K562 (cell line): ENCODE data around the gene SLC6A4.

Experiments
- ATF1 ChIP-seq, 2 experiments: fragments of 450-650 bp in 1 of 2; IDR thresholded peaks; 2 replicates each; pipeline ENCODE4 v1.6.1; 2016; ENCODE audit warnings: missing compliant biosample characterization in 1 of 2, missing genetic modification characterization in 1 of 2
- CHD1 ChIP-seq: fragments of 200-600 bp; sonication (generic); IDR thresholded peaks from one replicate; pipeline ENCODE4 v1.6.1; 2012; ENCODE audit warnings: mild to moderate bottlenecking, moderate library complexity, low read length, inconsistent platforms
- CTCF ChIP-seq, 3 experiments: IDR thresholded peaks in 2 of 3; conservative IDR thresholded peaks in 1 of 3; 2 replicates each; pipeline ENCODE4 v1.5.1; 2011 to 2012; ENCODE audit warnings: low read length in 3 of 3, mild to moderate bottlenecking in 3 of 3, control low read depth in 2 of 3, improper control_type of control experiment in 1 of 3, inconsistent platforms in 1 of 3, low read depth in 1 of 3, mixed read lengths in 1 of 3, moderate library complexity in 1 of 3; ENCODE audit not compliant: insufficient read depth in 2 of 3
- FOXA1 ChIP-seq: fragments of 450-650 bp; IDR thresholded peaks from 2 replicates; pipeline ENCODE4 v1.6.1; 2016; ENCODE audit warnings: mild to moderate bottlenecking, borderline replicate concordance
- GATAD2A ChIP-seq: fragments of 450-650 bp; IDR thresholded peaks from 2 replicates; pipeline ENCODE4 v1.6.1; 2017
- NBN ChIP-seq: fragments of 450-650 bp; IDR thresholded peaks from 2 replicates; pipeline ENCODE4 v1.6.1; 2016; ENCODE audit warnings: low read depth, mild to moderate bottlenecking
- POLR2A ChIP-seq: fragments of 450-650 bp; conservative IDR thresholded peaks from 2 replicates; pipeline ENCODE4 v1.6.1; 2016
- RAD21 ChIP-seq, 2 experiments: fragments of 250-450 bp in 1 of 2; fragments of 450-650 bp in 1 of 2; sonication (Bioruptor Pico) in 1 of 2; formaldehyde crosslinking in 1 of 2; IDR thresholded peaks in 1 of 2; conservative IDR thresholded peaks in 1 of 2; 2 replicates each; pipeline versions ENCODE4 v1.4.0 to v1.8.0; 2020 to 2022; ENCODE audit warnings: mild to moderate bottlenecking in 2 of 2, moderate library complexity in 1 of 2
- REST ChIP-seq, 2 experiments: fragments of 450-650 bp; formaldehyde crosslinking in 1 of 2; IDR thresholded peaks; 2 replicates each; pipeline versions ENCODE4 v1.4.0 to v1.6.1; 2014 to 2020; ENCODE audit warnings: mild to moderate bottlenecking in 2 of 2, borderline replicate concordance in 1 of 2, low read depth in 1 of 2
- SIN3A ChIP-seq, 2 experiments: fragments of 150-350 bp in 1 of 2; IDR thresholded peaks; 2 replicates each; pipeline ENCODE4 v1.6.1; 2011 to 2016; ENCODE audit warnings: borderline replicate concordance in 2 of 2, low read depth in 2 of 2, low read length in 2 of 2, mild to moderate bottlenecking in 2 of 2, moderate library complexity in 2 of 2; ENCODE audit not compliant: control insufficient read depth in 1 of 2
- USF1 ChIP-seq: sonication (generic); formaldehyde crosslinking; IDR thresholded peaks from 2 replicates; pipeline ENCODE4 v1.9.0; 2022; ENCODE audit warnings: mild to moderate bottlenecking, missing genetic modification reagents
- USF2 ChIP-seq: sonication (generic); formaldehyde crosslinking; IDR thresholded peaks from 2 replicates; pipeline ENCODE4 v1.5.0; 2020; ENCODE audit warnings: missing genetic modification reagents
- ZBED1 ChIP-seq: IDR thresholded peaks from 2 replicates; pipeline ENCODE4 v1.6.1; 2014
- ZNF644 ChIP-seq: fragments of 200-800 bp; sonication (Bioruptor generic); IDR thresholded peaks from 2 replicates; pipeline ENCODE4 v1.6.1; 2016; ENCODE audit warnings: low read depth, missing genetic modification characterization, missing compliant biosample characterization

- TF ChIP-seq CTCF (IDR thresholded peaks at IDR 0.05 in 2 of 3, conservative IDR thresholded peaks at IDR 0.05 in 1 of 3; ENCODE audit: insufficient read depth in 2 of 3, low read depth in 1 of 3, low read length in 3 of 3) (no peak), ATF1 (CRISPR knock-in tag; IDR thresholded peaks at IDR 0.05) (no peak), ATF1 (tag; IDR thresholded peaks at IDR 0.05) (no peak), ZBED1 (no peak), USF2 (CRISPR knock-in tag) (no peak), ZNF644 (no peak), SIN3A (IDR thresholded peaks at IDR 0.05; ENCODE audit: borderline replicate concordance in 2 of 2, control insufficient read depth in 1 of 2, low read depth in 2 of 2, low read length in 2 of 2) (no peak), FOXA1 (no peak), CHD1 (no peak), REST (IDR thresholded peaks at IDR 0.05; ENCODE audit: borderline replicate concordance) (no peak), REST (CRISPR knock-in tag; IDR thresholded peaks at IDR 0.05; ENCODE audit: low read depth) (no peak), POLR2A (no peak), GATAD2A (no peak), NBN (no peak), USF1 (no peak), RAD21 (CRISPR knock-in tag; conservative IDR thresholded peaks at IDR 0.05 in 1 of 2, IDR thresholded peaks at IDR 0.05 in 1 of 2) (no peak)
Measured at GRCh38 chr17:30230596-30231125, 4.8 kb downstream of the SLC6A4 start.
